HG03175 (cell line): Measurements from ENCODE around the gene KLRK1.
"Not testable (repeated sequence)": the region's sequence is repeated elsewhere in the genome, so short reads cannot be mapped to it uniquely, and the experiment has no call there.

Experiments used
- ATAC-seq: cut with Tn5 transposase; IDR thresholded peaks from one replicate; pipeline ENCODE4 v1.9.1; 2021; ENCODE audit warnings: mild to moderate bottlenecking, moderate library complexity; ENCODE audit not compliant: unreplicated experiment

KLRK1 gene

DNA sequence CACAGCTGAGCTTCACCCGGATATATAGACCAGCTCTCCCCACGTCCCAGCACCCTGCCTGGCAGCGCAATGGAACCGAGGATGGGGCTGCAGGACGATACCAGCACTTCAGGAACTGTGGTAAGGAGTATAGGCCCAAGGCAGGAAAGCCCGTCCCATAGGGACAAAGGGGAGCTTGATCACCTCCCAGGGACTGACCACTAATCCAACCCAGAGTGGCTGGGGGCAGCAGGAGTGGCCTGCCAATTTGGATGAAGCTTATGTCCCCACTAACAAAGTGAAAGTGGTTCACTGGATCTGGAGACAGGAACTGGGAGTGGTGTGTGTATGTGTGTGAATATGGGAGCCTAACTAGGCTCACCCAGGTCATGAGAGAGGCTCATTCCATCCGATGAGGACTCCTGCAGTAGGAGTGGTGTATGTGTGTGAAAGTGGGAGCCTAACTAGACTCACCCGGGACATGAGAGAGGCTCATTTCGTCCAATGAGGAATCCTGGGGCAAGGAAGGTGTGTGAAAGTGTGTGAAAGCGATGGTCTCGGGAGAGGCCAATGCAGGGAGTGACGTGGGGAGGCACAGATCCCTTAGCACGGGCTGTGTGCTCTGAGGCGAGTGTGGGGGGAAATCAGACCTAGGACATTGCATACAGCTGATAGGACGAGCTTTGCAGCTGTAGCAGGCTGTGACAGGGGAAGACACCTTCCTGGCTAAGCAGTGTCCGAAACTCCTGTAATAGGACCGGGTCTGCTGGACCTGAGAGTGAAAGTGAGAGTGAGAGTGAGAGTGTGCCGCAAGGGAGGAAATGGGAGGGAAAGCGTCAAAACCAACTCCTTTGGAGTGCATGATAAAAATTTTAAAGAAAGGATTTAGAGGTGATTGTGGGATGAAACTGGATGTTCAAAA is 25.7 kb downstream of the KLRK1 start:
- peak; percentile 87 for ATAC-seq

DNA sequence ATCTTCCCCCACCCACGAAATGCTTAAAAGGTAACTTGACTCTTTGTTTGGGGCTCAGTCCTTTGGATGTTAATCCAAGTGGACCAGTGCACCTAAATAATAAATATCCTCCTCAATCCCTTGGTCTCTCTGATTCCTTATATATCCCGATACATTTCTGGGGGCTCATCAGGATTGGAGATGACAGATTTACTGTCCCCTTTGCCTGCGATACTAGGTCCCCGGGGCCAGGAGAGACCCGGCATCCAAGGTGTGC is 26.3 kb downstream of the KLRK1 start:
- ATAC-seq, result no peak

DNA sequence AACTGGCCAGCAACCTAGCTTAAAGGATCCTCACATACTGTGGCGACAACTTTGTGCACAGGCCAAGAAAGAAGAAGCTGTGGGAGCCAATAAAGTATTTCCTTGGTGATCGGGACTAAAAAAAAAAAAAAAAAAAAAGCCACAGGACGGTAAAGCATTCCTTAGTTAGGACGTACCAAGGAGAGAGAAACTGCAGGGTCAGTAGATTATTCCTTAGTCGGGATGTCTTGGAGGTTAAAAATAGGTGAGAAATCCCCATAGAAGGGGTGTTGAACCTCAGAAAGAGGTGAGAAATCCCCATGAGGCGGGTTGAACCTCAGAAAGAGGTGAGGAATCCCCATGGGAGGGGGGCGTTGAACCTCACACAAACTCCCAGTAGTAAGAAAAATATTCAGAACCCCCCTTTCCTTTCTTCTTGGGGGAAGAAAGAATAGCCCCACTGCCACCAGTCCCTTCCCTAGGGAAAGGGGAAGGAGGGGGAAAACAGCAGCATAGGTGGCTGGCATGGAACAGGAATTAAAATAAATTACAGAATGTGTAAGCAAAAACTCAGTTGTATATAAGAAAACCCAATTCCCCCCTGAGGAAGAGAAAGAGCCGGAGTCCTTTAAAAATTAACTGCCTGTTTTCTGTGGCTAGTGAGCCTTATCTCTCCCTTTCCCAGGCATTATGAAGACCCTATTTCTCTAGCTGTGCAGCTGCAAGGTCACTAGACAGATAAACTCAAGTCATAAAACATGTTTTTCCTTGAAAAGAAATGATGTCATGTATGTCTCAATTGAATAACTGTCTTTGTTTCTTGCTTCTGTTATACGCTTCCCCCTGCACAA is 26.8 kb downstream of the KLRK1 start:
- ATAC-seq, result no peak

DNA sequence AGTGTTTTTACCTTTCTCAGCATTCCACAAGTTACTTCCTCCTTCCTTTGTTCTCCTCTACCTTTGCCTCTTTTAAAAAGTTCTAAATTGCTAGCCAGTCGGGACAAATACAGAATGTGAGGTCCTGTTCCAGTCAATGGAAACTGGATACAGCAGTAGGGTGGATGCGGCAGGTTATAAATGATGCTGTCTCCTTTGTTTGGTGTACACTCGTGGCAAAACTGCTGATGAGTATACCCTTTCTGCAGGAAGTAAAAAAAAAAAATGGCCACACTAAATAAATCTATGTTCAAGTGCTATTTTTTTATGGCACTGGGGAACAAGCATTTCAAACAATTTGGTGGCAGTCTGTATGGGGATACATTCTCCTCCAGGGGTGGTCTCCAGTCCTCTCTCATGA is 27.5 kb downstream of the KLRK1 start:
- ATAC-seq, result no peak

GRCh38 chr12:10361622-10362021 is 28.2 kb downstream of the KLRK1 start:
- no peak for ATAC-seq

DNA sequence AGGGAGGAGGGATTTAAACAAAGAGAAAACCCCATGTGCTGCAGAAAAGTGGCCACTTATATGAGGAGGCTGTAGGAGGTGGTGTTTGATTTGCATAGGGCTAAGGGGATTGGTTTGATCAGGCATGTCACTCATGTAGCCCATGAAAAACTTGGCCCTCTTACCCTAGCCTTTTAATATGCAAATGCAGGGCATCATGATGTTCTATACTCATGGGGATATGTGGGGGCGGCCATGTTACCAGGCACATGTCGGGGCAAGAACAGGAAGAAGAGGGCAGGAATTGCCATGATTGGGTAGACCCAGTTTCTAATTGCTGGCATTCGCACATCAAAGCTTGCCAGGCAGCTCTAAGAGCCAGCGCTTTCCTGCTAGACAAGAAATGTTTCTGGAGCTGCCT is 28.8 kb downstream of the KLRK1 start:
- ATAC-seq, result no peak

- no peak for ATAC-seq
These were observed 30.9 kb downstream of the KLRK1 start for GRCh38 chr12:10358969-10359368.

- no peak for ATAC-seq
These were observed 31.7 kb downstream of the KLRK1 start for GRCh38 chr12:10358131-10358530.

DNA sequence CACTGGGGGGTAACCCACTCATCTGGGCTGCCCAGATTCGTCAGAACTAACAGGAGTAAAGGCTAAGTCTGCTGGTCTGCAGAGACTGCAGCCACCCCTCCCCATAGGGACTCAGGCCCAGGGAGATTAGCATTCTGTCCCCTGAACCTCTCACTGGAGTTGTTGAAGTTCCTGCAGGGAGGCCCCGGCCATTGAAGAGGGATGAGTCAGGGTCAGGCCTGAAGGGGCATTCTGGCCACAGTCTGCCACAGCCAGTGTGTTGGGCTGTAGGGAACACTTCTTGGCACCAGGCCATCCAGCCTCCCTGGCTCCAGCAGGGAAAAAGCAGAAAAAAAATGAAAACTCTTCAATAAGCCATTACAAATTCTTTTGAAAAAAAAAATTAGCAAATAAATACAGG is 35.3 kb downstream of the KLRK1 start:
- no peak for ATAC-seq

- ATAC-seq, result no peak
These were observed 35.8 kb downstream of the KLRK1 start for GRCh38 chr12:10354071-10354470.

DNA sequence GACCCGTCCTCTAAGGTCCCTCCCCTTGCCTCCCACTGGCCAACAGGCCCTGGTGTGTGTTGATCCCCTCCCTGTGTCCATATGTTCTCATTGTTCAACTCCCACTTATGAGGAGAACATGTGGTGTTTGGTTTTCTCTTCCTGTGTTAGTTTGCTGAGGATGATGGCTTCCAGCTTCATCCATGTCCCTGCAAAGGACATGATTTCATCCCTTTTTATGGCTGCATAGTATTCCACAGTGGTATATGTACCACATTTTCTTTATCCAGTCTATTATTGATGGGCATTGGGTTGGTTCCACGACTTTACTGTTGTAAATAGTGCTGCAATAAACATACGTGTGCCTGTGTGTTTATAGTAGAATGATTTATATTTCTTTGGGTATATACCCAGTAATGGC is 38.4 kb downstream of the KLRK1 start:
- ATAC-seq, result not testable (repeated sequence)

DNA sequence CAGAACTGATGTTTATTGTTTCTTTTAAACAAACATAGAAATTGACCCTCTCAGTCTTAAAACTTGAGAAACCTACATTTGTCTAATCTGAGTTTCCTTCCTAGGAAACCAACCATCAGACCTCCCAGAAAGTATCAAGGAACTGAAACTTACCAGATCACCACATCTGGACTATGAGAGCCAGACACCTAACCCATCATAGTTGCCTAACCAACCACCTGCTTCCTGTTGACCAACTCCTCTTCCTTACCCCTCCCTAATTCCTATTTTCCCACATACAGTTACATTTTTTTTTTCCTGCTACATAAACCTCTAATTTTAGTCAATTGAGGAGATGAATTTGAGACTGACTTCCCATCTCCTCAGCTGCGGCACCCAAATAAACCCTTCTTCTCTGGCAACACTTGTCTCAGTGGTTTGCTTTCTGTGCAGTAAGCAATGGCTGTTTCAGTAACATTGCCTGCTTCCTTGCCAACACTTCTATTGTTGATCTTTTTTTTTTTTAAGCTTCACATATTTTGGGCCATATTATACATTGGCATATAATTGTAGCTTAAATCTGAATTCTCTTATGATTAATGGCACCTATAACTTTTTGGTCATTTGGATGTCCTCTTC is 47.8 kb downstream of the KLRK1 start:
- ATAC-seq, result no peak

DNA sequence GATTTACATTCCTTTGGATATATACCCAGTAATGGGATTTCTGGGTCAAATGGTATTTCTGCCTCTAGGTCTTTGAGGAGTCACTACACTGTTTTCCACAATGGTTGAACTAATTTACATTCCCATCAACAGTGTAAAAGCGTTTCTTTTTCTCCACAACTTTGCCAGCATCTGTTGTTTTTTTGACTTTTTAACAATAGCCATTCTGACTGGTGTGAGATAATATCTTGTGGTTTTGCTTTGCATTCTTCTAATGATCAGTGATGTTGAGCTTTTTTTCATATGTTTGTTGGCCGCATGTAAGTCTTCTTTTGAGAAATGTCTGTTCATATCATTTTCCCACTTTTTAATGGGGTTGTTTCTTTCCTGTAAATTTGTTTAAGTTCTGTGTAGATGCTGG is 48.9 kb downstream of the KLRK1 start:
- not testable (repeated sequence) for ATAC-seq

- no peak for ATAC-seq
These were observed 50.6 kb downstream of the KLRK1 start for GRCh38 chr12:10339053-10339840.

GRCh38 chr12:10338470-10338869 is 51.4 kb downstream of the KLRK1 start:
- not testable (repeated sequence) for ATAC-seq

- not testable (repeated sequence) for ATAC-seq
These were observed 53.6 kb downstream of the KLRK1 start for GRCh38 chr12:10336196-10336595.

DNA sequence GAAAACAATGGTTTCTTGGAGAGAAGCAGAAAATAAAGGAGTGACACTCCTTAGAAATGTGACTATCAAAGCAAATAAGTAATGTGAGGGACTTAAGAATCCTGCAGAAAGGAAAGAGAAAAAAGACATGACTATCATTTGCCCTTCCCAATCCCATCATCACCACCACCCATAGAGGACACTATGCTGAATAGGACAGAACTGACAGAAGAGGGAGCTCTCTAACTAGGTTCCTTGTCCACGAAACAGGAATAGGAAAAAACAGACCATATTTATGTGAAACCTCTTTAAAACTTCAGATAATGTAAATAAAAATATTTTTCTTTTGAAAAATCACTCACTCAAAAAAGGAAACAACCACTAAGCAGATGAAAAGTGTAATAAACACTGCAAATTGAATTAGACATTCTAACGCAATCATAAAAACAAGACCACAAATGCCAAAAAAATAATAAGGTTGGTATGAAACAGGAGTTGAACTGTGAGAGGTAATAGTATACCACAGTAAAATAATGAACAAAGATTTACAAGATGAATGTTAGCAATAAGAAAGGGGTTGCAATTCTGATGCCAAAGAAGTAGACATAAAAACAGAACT is 58.1 kb downstream of the KLRK1 start:
- no peak for ATAC-seq

DNA sequence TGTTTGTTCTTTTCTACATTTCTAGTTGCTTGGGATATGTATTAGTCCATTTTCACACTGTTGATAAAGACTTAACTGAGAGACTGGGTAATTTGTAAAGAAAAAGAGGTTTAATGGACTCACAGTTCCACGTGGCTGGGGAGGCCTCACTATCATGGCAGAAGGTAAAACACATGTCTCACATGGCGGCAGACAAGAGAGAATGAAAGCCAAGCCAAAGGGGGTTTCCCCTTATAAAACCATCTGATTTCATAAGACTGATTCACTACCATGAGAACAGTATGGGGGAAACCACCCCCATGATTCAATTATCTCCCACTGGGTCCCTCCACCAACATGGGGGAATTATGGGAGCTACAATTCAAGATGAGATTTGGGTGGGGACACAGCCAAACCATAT is 61.1 kb downstream of the KLRK1 start:
- not testable (repeated sequence) for ATAC-seq
